Uterus (tissue), 2 donors: Measurements from ENCODE around the gene KIAA0753.

Source experiments
- POLR2A ChIP-seq, 2 donors: fragments of 450-650 bp; IDR thresholded peaks; one replicate each; pipeline ENCODE4 v1.6.1; 2016; ENCODE audit warnings: antibody characterized with exemption in 2 of 2, mild to moderate bottlenecking in 1 of 2, moderate library complexity in 1 of 2
- TF ChIP-seq, protein P1 (sequence below), 4 experiments: fragments of 200-600 bp in 2 of 4; fragments of 450-650 bp in 2 of 4; sonication (generic) in 2 of 4; IDR thresholded peaks; one replicate each; pipeline ENCODE4 v1.5.1; 2016 to 2019; ENCODE audit warnings: antibody characterized with exemption in 4 of 4, mild to moderate bottlenecking in 2 of 4, moderate library complexity in 1 of 4

DNA sequence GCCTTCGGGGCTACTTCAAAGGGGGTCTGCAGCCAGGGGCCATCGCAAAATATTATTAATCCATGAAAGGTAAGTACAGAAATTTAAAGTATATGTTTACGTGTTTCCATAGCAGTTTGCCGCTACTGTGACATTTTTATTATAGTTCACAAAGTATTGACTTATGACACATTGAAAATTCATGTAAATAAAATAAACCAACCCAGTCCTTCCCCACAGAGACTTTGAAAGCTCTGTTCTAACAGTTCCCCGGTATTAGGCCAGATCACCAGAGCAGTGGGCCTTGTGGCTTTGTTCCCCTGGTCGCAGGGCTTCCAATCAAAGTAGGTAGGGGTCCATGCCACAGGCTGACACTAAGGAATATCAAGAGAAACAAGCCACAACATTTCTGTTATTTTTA lies 13.9 kb downstream of the KIAA0753 start:
- TF ChIP-seq, protein P1, sequence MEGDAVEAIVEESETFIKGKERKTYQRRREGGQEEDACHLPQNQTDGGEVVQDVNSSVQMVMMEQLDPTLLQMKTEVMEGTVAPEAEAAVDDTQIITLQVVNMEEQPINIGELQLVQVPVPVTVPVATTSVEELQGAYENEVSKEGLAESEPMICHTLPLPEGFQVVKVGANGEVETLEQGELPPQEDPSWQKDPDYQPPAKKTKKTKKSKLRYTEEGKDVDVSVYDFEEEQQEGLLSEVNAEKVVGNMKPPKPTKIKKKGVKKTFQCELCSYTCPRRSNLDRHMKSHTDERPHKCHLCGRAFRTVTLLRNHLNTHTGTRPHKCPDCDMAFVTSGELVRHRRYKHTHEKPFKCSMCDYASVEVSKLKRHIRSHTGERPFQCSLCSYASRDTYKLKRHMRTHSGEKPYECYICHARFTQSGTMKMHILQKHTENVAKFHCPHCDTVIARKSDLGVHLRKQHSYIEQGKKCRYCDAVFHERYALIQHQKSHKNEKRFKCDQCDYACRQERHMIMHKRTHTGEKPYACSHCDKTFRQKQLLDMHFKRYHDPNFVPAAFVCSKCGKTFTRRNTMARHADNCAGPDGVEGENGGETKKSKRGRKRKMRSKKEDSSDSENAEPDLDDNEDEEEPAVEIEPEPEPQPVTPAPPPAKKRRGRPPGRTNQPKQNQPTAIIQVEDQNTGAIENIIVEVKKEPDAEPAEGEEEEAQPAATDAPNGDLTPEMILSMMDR (IDR thresholded peaks at IDR 0.05), result no peak
- TF ChIP-seq POLR2A (IDR thresholded peaks at IDR 0.05), result no peak
